ENCODE data around the gene WDR64. TPM values are rescaled to one million over a fixed set of nuclear protein-coding genes. Genes with fewer than 3 reads are reported as not detected.

Gene WDR64
- total RNA-seq: not detected in 2 replicates

GRCh38 chr1:241652012-241652411 is at the start of gene WDR64:
Gene WDR64 (plus strand): TSS chr1:241652281. CDS start chr1:241652485, 204 bp downstream.

GRCh38 chr1:241640149-241640866 is 11.8 kb upstream of the WDR64 start, which contains the start of the genes CHML and OPN3:
Gene CHML (minus strand): TSS chr1:241640369. CDS start chr1:241635766, 4,603 bp downstream.
Gene OPN3 (minus strand): TSS chr1:241640369. CDS start chr1:241640254, 115 bp downstream.

GRCh38 chr1:241847796-241848685 is 196.0 kb downstream of the WDR64 start, which contains the start of gene EXO1:
Gene EXO1 (plus strand): TSS chr1:241848204. CDS start chr1:241850426, 2,222 bp downstream.

Other genes with a start within 250 kb of the WDR64 start
- gene FH, start 132.5 kb upstream of the WDR64 start, total RNA-seq: 87.0 and 92.5 TPM in 2 replicates
- gene KMO, start 119.9 kb upstream of the WDR64 start, total RNA-seq: not detected in 2 replicates
- 6.0 and 7.1 TPM in 2 replicates for gene CHML, start 11.9 kb upstream of the WDR64 start, total RNA-seq
- gene OPN3, start 11.9 kb upstream of the WDR64 start, total RNA-seq: 28.2 and 28.4 TPM in 2 replicates
- gene EXO1, start 195.9 kb downstream of the WDR64 start, total RNA-seq: 6.9 and 10.7 TPM in 2 replicates